Activated T-cell treated with anti-CD3 and anti-CD28 coated beads, Interleukin-2, amount 50 U/mL, for 24 hours (primary cell): Measurements from ENCODE around the gene HIPK2.

Experiments used
- DNase-seq: peaks from one replicate; pipeline ENCODE4 v3.0.0-alpha.2; 2020
- H3K27ac Mint-ChIP-seq: 2 replicates; pipeline ENCODE4 v1.8.0; 2020; ENCODE audit warnings: mild to moderate bottlenecking, mixed read lengths
- H3K27me3 Mint-ChIP-seq: 2 replicates; pipeline ENCODE4 v1.8.0; 2020; ENCODE audit warnings: mixed read lengths
- H3K36me3 Mint-ChIP-seq: 2 replicates; pipeline ENCODE4 v1.8.0; 2020; ENCODE audit warnings: low read depth, mixed read lengths
- H3K4me1 Mint-ChIP-seq: 2 replicates; pipeline ENCODE4 v1.8.0; 2020; ENCODE audit warnings: low read depth, mixed read lengths
- H3K4me3 Mint-ChIP-seq: 2 replicates; pipeline ENCODE4 v1.8.0; 2020; ENCODE audit warnings: mild to moderate bottlenecking, moderate library complexity, mixed read lengths
- H3K9me3 Mint-ChIP-seq: 2 replicates; pipeline ENCODE4 v1.8.0; 2020; ENCODE audit warnings: mixed read lengths

HIPK2 gene

GRCh38 chr7:139752148-139752547 lies 25.6 kb downstream of the HIPK2 start:
- no peak overlapping the region for H3K4me3 Mint-ChIP-seq
- peaks cover 64% of the 10 kb centered on the region for H3K4me1 Mint-ChIP-seq

GRCh38 chr7:139750459-139751095 lies 27.2 kb downstream of the HIPK2 start:
- H3K27ac Mint-ChIP-seq: no peak overlapping the region
- H3K9me3 Mint-ChIP-seq: no peaks in the 10 kb centered on the region
- no peak overlapping the region for H3K4me3 Mint-ChIP-seq
- peaks cover 7% of the 10 kb centered on the region for H3K36me3 Mint-ChIP-seq
- DNase-seq: no peak
- H3K27me3 Mint-ChIP-seq: no peaks in the 10 kb centered on the region
- peaks cover 67% of the 10 kb centered on the region for H3K4me1 Mint-ChIP-seq

More at GRCh38 chr7:139752148-139752547, 25.6 kb downstream of the HIPK2 start:
- no peaks in the 10 kb centered on the region for H3K27me3 Mint-ChIP-seq
- no peak for DNase-seq
- no peaks in the 10 kb centered on the region for H3K9me3 Mint-ChIP-seq
- peak overlapping the region; percentile 1 for H3K27ac Mint-ChIP-seq
- peaks cover 7% of the 10 kb centered on the region for H3K36me3 Mint-ChIP-seq

DNA sequence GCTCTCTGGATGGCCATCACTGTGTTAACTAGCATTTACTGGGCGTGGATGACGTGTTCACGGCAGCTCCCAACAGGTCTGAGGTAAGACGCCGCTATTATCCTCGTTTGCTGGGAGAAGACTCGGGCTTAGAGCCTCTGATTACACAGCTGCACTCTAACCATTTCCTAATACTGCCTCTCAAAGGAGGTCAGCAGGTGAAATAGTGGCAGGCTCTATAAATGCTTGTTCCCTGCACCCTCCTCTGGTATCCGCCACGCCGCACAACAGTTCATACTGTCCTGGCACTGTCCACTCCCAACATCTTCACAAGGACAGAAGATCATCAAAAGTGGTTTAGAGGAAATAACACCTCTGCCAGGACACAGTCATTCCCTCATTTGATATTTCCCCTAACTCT lies 28.3 kb downstream of the HIPK2 start:
- DNase-seq: no peak
- Mint-ChIP-seq H3K27me3 (no peaks in the 10 kb centered on the region), H3K36me3 (peaks cover 5% of the 10 kb centered on the region), H3K27ac (no peak overlapping the region), H3K4me3 (no peak overlapping the region), H3K9me3 (no peaks in the 10 kb centered on the region), H3K4me1 (peaks cover 63% of the 10 kb centered on the region)

- Mint-ChIP-seq H3K4me1 (peaks cover 63% of the 10 kb centered on the region), H3K9me3 (no peaks in the 10 kb centered on the region), H3K27me3 (no peaks in the 10 kb centered on the region), H3K4me3 (no peak overlapping the region), H3K27ac (no peak overlapping the region), H3K36me3 (peaks cover 5% of the 10 kb centered on the region)
- DNase-seq: no peak
Observed at GRCh38 chr7:139748941-139749340, 28.9 kb downstream of the HIPK2 start.

DNA sequence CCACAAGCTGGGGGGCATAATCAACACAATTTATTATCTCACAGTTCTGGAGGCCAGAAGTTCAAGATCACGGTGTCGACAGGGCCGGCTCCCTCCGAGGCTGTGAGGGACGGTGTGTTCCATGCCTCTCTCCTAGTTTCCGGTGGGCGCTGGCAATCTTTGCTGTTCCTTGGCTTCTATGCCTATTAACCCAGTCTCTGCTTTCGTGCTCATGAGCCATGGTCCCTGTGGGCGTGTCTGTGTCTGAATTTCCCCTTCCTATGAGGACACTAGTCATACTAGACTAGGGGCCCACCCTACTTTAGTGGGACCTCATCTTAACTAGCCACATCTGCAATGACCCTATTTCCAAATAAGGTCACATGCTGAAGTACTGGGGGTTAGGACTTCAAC lies 29.4 kb downstream of the HIPK2 start:
- Mint-ChIP-seq H3K27ac (no peak overlapping the region), H3K4me3 (no peak overlapping the region), H3K9me3 (no peaks in the 10 kb centered on the region), H3K36me3 (peaks cover 4% of the 10 kb centered on the region), H3K4me1 (peaks cover 63% of the 10 kb centered on the region), H3K27me3 (no peaks in the 10 kb centered on the region)
- no peak for DNase-seq

- Mint-ChIP-seq H3K36me3 (no peaks in the 10 kb centered on the region), H3K27me3 (no peaks in the 10 kb centered on the region), H3K4me1 (peaks cover 58% of the 10 kb centered on the region), H3K4me3 (no peak overlapping the region), H3K9me3 (no peaks in the 10 kb centered on the region), H3K27ac (no peak overlapping the region)
- DNase-seq: no peak
Observed at GRCh38 chr7:139747662-139748372, 30.0 kb downstream of the HIPK2 start.

GRCh38 chr7:139746652-139747051 lies 31.1 kb downstream of the HIPK2 start:
- H3K27me3 Mint-ChIP-seq: no peaks in the 10 kb centered on the region
- H3K27ac Mint-ChIP-seq: no peak overlapping the region
- no peaks in the 10 kb centered on the region for H3K9me3 Mint-ChIP-seq
- no peak overlapping the region for H3K4me3 Mint-ChIP-seq
- no peak for DNase-seq
- H3K36me3 Mint-ChIP-seq: no peaks in the 10 kb centered on the region
- peaks cover 51% of the 10 kb centered on the region for H3K4me1 Mint-ChIP-seq

DNA sequence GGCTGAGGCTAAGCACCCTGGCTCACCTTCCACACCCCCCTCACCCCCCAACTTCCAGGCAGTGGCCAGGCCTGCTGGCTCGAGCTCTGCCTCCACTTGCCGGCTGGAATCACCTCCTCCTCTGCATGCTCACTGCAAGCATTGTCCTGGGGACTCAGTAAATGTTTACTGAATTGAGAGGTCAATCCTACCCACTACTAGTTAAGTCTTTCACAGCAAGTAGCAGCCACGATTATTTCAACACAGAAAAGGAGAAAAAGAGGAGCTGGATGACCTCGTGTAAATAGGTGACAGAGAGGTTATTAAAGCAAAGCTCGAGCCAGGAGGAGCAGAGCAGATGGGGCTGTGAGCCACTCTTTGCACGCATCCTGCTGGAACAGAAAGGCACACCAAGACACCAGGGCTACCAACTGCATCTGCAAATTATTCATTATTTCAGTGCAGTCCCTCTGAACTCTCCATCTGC lies 32.1 kb downstream of the HIPK2 start:
- no peaks in the 10 kb centered on the region for H3K9me3 Mint-ChIP-seq
- no peak overlapping the region for H3K27ac Mint-ChIP-seq
- H3K4me1 Mint-ChIP-seq: peaks cover 47% of the 10 kb centered on the region
- H3K4me3 Mint-ChIP-seq: no peak overlapping the region
- DNase-seq: no peak
- H3K36me3 Mint-ChIP-seq: no peaks in the 10 kb centered on the region
- no peaks in the 10 kb centered on the region for H3K27me3 Mint-ChIP-seq

DNA sequence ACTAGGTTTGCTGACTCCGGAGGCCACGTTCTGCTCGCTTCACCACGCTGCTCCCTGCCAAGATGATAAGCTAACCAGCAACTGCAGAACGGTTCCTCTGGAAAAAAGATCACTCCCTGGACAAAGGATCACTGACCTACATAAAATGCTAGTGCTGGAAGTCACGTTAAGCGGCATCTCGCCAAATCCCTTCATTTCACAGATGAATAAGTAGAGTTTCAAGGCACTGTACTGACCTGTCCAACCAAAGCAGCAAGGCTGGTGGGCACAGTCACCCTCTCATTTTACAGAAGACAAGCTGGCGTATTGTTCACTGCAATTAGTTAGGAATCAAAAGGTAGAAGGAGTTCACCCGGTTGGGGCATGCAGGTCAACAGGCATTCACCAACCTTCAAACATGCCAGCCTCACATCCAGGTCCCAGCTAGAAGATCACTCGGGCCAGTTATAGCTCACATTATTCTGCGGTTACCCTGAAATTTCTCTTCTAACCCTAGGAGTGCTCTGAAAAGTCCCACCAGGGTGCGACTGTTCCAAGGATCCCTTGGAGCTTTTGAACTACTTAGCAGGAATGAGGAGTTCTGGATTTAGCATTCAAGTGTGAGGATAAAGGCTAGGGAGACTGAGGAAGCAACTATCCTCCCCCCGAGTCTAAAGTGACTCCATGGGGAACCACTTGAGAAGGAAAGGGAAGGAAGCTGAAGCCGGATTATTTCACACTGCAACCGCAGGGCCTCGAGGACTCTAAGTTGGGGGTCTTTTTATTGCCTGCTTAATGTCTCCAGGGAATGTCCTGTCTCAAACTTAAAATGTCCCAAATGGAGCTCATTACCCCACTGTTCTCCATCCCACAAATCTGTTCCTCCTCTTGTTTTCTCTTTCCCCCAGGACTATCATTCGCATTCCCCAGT lies 32.8 kb downstream of the HIPK2 start:
- Mint-ChIP-seq H3K9me3 (no peaks in the 10 kb centered on the region), H3K4me3 (no peak overlapping the region), H3K4me1 (peaks cover 46% of the 10 kb centered on the region), H3K27me3 (no peaks in the 10 kb centered on the region), H3K27ac (no peak overlapping the region), H3K36me3 (no peaks in the 10 kb centered on the region)
- no peak for DNase-seq

GRCh38 chr7:139743967-139744767 lies 33.6 kb downstream of the HIPK2 start:
- Mint-ChIP-seq H3K4me1 (peaks cover 46% of the 10 kb centered on the region), H3K36me3 (peaks cover 4% of the 10 kb centered on the region), H3K27ac (no peak overlapping the region), H3K9me3 (no peaks in the 10 kb centered on the region), H3K4me3 (no peak overlapping the region), H3K27me3 (no peaks in the 10 kb centered on the region)
- no peak for DNase-seq

GRCh38 chr7:139743267-139743966 lies 34.4 kb downstream of the HIPK2 start:
- no peak overlapping the region for H3K4me3 Mint-ChIP-seq
- no peak overlapping the region for H3K27ac Mint-ChIP-seq
- peaks cover 47% of the 10 kb centered on the region for H3K4me1 Mint-ChIP-seq
- peaks cover 4% of the 10 kb centered on the region for H3K36me3 Mint-ChIP-seq
- no peak for DNase-seq
- no peaks in the 10 kb centered on the region for H3K9me3 Mint-ChIP-seq
- H3K27me3 Mint-ChIP-seq: no peaks in the 10 kb centered on the region

- H3K4me3 Mint-ChIP-seq: no peak overlapping the region
- peaks cover 6% of the 10 kb centered on the region for H3K36me3 Mint-ChIP-seq
- H3K27me3 Mint-ChIP-seq: no peaks in the 10 kb centered on the region
- peaks cover 57% of the 10 kb centered on the region for H3K4me1 Mint-ChIP-seq
- H3K27ac Mint-ChIP-seq: no peak overlapping the region
- H3K9me3 Mint-ChIP-seq: no peaks in the 10 kb centered on the region
- DNase-seq: no peak
Observed at GRCh38 chr7:139741789-139742344, 35.9 kb downstream of the HIPK2 start.

DNA sequence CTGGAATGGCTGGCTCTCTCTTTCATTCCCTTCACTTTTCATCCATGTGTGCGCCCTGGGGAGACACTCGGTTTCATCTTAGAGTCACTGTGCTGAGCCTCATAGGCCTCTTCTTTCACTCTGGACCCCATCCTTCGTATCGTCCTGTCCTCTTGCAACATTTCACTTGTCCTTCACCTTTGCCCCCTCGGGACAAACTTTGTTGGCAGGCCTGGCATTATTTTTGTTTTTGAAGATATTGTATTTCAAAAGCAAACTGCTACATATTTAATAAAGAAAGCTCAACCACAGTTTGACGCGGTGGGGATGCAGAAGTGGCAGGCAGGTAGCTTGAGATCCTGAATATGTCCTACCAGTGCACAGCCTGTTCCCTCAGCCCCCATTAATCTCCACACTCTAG lies 36.6 kb downstream of the HIPK2 start:
- no peak for DNase-seq
- Mint-ChIP-seq H3K27me3 (no peaks in the 10 kb centered on the region), H3K4me3 (no peak overlapping the region), H3K4me1 (peaks cover 57% of the 10 kb centered on the region), H3K36me3 (peaks cover 6% of the 10 kb centered on the region), H3K9me3 (no peaks in the 10 kb centered on the region), H3K27ac (no peak overlapping the region)
